Ishikawa (cell line): ENCODE data around the gene WDR62.

Source experiments
- CEBPB ChIP-seq: IDR thresholded peaks from 2 replicates; pipeline ENCODE4 v1.6.1; 2012
- CREB1 ChIP-seq: IDR thresholded peaks from 2 replicates; pipeline ENCODE4 v1.6.1; 2012; ENCODE audit warnings: low read depth
- EGR1 ChIP-seq: IDR thresholded peaks from 2 replicates; pipeline ENCODE4 v1.6.1; 2012
- EP300 ChIP-seq: IDR thresholded peaks from 2 replicates; pipeline ENCODE4 v1.6.1; 2012; ENCODE audit warnings: borderline replicate concordance
- FOXM1 ChIP-seq: IDR thresholded peaks from 2 replicates; pipeline ENCODE4 v1.6.1; 2012; ENCODE audit warnings: low read depth, borderline replicate concordance
- NFIC ChIP-seq: IDR thresholded peaks from 2 replicates; pipeline ENCODE4 v1.6.1; 2012
- RAD21 ChIP-seq: IDR thresholded peaks from 2 replicates; pipeline ENCODE4 v1.6.1; 2012; ENCODE audit warnings: low read depth
- TAF1 ChIP-seq: IDR thresholded peaks from 2 replicates; pipeline ENCODE4 v1.6.1; 2012; ENCODE audit warnings: low read depth, mild to moderate bottlenecking
- TCF12 ChIP-seq: IDR thresholded peaks from 2 replicates; pipeline ENCODE4 v1.6.1; 2012; ENCODE audit warnings: low read depth
- TEAD4 ChIP-seq: IDR thresholded peaks from 2 replicates; pipeline ENCODE4 v1.6.1; 2012
- YY1 ChIP-seq: IDR thresholded peaks from 2 replicates; pipeline ENCODE4 v1.6.1; 2012; ENCODE audit warnings: low read depth
- ZBTB7A ChIP-seq: IDR thresholded peaks from 2 replicates; pipeline ENCODE4 v1.6.1; 2012; ENCODE audit warnings: low read depth
- TF ChIP-seq, protein P1 (sequence below): IDR thresholded peaks from 2 replicates; pipeline ENCODE4 v1.6.1; 2012; ENCODE audit warnings: low read depth, mild to moderate bottlenecking
- TF ChIP-seq, protein P2 (sequence below): IDR thresholded peaks from 2 replicates; pipeline ENCODE4 v1.6.1; 2012

DNA sequence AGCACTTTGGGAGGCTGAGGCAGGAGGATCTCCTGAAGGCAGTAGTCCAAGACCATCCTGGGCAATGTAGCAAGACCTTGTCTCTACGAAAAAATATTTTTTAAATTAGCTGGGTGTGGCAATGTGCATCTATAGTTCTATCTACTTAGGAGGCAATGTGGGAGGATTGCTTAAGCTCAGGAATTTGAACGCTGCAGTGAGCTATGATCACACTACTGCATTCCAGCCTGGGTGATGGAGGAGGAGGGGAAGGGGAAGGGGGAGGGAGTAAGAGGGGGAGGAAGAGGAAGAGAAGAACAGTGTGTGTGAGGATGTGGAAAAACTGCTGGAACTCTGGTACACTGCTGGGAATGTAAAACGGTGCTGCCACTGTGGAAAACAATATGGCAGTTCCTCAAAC, 12.9 kb upstream of the WDR62 start:
- TF ChIP-seq YY1 (no peak), CREB1 (no peak), NFIC (no peak), TAF1 (no peak), EGR1 (no peak), FOXM1 (no peak), TEAD4 (peak; percentile 86), CEBPB (peak; percentile 80; the same call in 1 of the 2 replicates), EP300 (no peak), RAD21 (no peak), TCF12 (no peak), ZBTB7A (no peak)
- TF ChIP-seq, protein P1, sequence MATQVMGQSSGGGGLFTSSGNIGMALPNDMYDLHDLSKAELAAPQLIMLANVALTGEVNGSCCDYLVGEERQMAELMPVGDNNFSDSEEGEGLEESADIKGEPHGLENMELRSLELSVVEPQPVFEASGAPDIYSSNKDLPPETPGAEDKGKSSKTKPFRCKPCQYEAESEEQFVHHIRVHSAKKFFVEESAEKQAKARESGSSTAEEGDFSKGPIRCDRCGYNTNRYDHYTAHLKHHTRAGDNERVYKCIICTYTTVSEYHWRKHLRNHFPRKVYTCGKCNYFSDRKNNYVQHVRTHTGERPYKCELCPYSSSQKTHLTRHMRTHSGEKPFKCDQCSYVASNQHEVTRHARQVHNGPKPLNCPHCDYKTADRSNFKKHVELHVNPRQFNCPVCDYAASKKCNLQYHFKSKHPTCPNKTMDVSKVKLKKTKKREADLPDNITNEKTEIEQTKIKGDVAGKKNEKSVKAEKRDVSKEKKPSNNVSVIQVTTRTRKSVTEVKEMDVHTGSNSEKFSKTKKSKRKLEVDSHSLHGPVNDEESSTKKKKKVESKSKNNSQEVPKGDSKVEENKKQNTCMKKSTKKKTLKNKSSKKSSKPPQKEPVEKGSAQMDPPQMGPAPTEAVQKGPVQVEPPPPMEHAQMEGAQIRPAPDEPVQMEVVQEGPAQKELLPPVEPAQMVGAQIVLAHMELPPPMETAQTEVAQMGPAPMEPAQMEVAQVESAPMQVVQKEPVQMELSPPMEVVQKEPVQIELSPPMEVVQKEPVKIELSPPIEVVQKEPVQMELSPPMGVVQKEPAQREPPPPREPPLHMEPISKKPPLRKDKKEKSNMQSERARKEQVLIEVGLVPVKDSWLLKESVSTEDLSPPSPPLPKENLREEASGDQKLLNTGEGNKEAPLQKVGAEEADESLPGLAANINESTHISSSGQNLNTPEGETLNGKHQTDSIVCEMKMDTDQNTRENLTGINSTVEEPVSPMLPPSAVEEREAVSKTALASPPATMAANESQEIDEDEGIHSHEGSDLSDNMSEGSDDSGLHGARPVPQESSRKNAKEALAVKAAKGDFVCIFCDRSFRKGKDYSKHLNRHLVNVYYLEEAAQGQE: no peak
- TF ChIP-seq, protein P2, sequence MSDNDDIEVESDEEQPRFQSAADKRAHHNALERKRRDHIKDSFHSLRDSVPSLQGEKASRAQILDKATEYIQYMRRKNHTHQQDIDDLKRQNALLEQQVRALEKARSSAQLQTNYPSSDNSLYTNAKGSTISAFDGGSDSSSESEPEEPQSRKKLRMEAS: no peak
